ENCODE measurements around the gene ZNF140. TPM values are rescaled to one million over a fixed set of nuclear protein-coding genes. Genes with fewer than 3 reads are reported as not detected.

ZNF140 gene
- polyA plus RNA-seq (ENCODE audit: low read depth in 6 of 6): 10 to 100 TPM; 21.1 to 32.6 (median 28.3) TPM

DNA sequence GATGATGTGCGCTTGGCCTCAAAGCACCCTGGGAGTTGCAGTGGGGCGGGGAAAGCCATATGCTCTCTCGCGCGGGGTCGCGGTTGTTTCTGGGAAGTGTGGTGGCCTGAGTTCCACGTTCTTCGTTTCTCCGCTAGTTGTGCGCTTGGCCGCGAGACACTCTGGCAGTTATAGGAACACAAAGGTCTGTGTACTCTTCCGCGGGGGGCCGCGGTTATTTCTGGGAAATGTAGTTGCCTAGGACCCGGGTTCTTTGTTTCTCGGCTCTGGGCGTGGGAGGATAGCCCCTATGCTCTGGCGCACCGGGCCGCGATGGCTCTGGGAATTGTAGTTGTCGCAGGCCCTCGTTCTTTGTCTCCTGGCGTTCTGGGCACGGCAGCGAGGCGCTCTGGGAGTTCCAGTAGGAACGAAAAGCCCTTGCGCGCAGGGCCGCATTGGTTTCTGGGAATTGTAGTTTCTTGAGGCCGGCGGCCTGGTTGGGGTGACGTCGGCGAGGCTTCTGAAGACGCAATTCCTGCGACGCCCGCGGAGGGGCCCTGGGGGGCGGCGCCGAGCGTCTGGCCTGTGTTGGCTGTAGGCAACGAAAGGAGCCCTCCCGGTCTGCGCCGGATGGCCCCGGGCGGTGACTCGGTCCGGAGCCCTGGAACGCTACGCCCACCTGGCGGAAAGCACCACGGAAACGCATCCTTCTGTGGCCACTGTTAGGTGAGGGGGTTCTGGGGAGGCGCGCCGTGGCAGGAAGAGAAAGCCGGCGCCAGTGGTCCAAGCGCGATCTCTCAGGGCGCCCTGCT, at the start of gene ZNF140:
ZNF140 (plus strand) TSS at position 556 of the 791 bp plus-strand sequence. CDS start 398 bp downstream, outside the sequence.
- DNase-seq (peak; percentile 97), ATAC-seq (ENCODE audit: low read depth in 2 of 2) (peak; percentile 68)
- Mint-ChIP-seq H3K4me3 (no peak within 1 kb of the TSS), H3K36me3 (peaks cover 34 to 47% of the 10 kb centered on the region in 2 donors), H3K27me3 (no peaks in the 10 kb centered on the region), H3K4me1 (peaks cover 0 to 19% (median 0%) of the 10 kb centered on the region in 3 donors), H3K27ac (no peak within 1 kb of the TSS), H3K9me3 (peaks cover 18 to 68% (median 57%) of the 10 kb centered on the region in 7 donors)

GRCh38 chr12:133037207-133038005, 43.3 kb upstream of the ZNF140 start, which contains the start of gene ZNF84:
TSS of gene ZNF84 (plus strand) at chr12:133037509. CDS start at chr12:133041468, 3,959 bp downstream.
- peak within 1 kb of the TSS; percentile 94 to 99 (median 98) for H3K27ac Mint-ChIP-seq
- H3K9me3 Mint-ChIP-seq: peaks cover 16 to 76% (median 64%) of the 10 kb centered on the region in 7 donors
- peaks cover 7 to 22% (median 13%) of the 10 kb centered on the region in 3 donors for H3K4me1 Mint-ChIP-seq
- ATAC-seq (ENCODE audit: low read depth in 2 of 2): peak; percentile 88 to 90
- H3K36me3 Mint-ChIP-seq: peaks cover 14 to 50% of the 10 kb centered on the region in 2 donors
- peak; percentile 98 for DNase-seq
- peak within 1 kb of the TSS; percentile 82 to 97 (median 94) for H3K4me3 Mint-ChIP-seq
- peaks cover 5 to 14% (median 8%) of the 10 kb centered on the region in 3 donors for H3K27me3 Mint-ChIP-seq

DNA sequence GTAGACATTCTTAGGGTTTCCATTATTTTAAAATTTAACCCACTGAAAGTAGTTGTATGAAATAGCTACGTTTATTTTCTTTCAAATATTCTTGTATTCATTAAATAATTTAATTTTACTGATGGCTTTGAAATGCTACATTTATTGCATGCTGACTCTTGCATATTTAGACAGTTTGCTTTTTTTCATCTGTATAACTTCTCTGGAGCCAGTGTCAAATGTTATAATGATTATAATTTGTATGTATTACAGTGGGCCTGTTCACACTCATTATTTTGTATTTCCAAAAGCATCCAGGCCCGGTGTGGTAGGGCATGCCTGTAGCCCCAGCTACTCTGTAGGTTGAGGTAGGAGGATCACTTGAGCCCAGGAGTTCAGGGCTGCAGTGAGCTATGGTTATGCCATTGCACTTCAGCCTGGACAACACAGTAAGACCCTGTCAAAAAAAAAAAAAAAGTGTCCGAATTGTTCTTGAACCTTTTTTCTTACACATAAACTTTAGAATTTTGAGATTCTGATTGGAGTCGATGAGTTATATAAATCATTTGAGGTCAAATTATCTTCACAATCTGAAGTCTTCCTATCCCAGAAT, 42.5 kb upstream of the ZNF140 start:
- no peak for ATAC-seq (ENCODE audit: low read depth in 2 of 2)
- Mint-ChIP-seq H3K36me3 (peaks cover 21 to 58% of the 10 kb centered on the region in 2 donors), H3K4me3 (peak overlapping the region; percentile 82 to 97 (median 94)), H3K27me3 (peaks cover 5 to 14% (median 8%) of the 10 kb centered on the region in 3 donors), H3K27ac (peak overlapping the region; percentile 71 to 99 (median 98)), H3K9me3 (peaks cover 16 to 81% (median 69%) of the 10 kb centered on the region in 7 donors), H3K4me1 (peaks cover 7 to 22% (median 13%) of the 10 kb centered on the region in 3 donors)
- DNase-seq: no peak

GRCh38 chr12:133046698-133047097, 34.0 kb upstream of the ZNF140 start:
- DNase-seq: no peak
- H3K4me1 Mint-ChIP-seq: no peaks in the 10 kb centered on the region
- no peak overlapping the region for H3K4me3 Mint-ChIP-seq
- H3K27ac Mint-ChIP-seq: no peak overlapping the region
- ATAC-seq (ENCODE audit: low read depth in 2 of 2): no peak
- H3K27me3 Mint-ChIP-seq: no peaks in the 10 kb centered on the region
- peaks cover 12 to 96% (median 92%) of the 10 kb centered on the region in 7 donors for H3K9me3 Mint-ChIP-seq
- H3K36me3 Mint-ChIP-seq: peaks cover 75 to 79% of the 10 kb centered on the region in 2 donors

- Mint-ChIP-seq H3K27ac (peak overlapping the region in 4 of 6 donors; percentile 27 to 80 (median 55)), H3K36me3 (peaks cover 44% of the 10 kb centered on the region in 2 donors), H3K27me3 (no peaks in the 10 kb centered on the region), H3K4me1 (no peaks in the 10 kb centered on the region), H3K4me3 (peak overlapping the region in 1 of 8 donors; percentile 15), H3K9me3 (peaks cover 21 to 80% (median 75%) of the 10 kb centered on the region in 7 donors)
- no peak for DNase-seq
- ATAC-seq (ENCODE audit: low read depth in 2 of 2): no peak
Measured at GRCh38 chr12:133057446-133057845, 23.3 kb upstream of the ZNF140 start.

DNA sequence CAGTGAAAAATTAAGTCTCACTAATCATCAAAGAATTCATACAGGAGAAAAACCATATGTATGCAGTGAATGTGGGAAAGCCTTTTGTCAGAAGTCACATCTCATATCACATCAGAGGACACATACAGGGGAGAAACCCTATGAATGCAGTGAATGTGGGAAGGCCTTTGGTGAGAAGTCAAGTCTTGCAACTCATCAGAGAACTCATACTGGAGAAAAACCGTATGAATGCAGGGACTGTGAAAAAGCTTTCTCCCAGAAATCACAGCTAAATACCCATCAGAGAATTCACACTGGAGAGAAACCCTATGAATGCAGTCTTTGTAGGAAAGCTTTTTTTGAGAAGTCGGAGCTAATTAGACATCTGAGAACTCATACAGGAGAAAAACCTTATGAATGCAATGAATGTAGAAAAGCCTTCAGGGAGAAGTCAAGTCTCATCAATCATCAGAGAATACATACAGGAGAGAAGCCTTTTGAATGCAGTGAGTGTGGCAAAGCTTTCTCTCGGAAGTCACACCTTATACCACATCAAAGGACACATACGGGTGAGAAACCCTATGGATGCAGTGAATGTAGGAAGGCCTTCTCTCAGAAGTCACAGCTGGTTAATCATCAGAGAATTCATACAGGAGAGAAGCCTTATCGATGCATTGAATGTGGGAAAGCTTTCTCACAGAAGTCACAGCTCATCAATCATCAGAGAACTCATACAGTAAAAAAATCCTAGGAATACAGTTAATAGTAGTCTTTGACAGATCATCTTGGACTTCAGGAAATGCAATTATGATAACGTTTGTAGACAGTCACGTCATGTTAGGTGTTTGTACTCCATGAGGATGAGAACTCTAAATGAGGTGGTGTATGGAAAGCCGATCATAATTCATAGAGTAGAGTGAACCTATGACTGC, 22.3 kb upstream of the ZNF140 start:
- no peak for ATAC-seq (ENCODE audit: low read depth in 2 of 2)
- no peak overlapping the region for H3K4me3 Mint-ChIP-seq
- H3K4me1 Mint-ChIP-seq: no peaks in the 10 kb centered on the region
- peaks cover 41 to 44% of the 10 kb centered on the region in 2 donors for H3K36me3 Mint-ChIP-seq
- H3K9me3 Mint-ChIP-seq: peaks cover 23 to 81% (median 75%) of the 10 kb centered on the region in 7 donors
- peak overlapping the region in 2 of 6 donors; percentile 41 to 53 for H3K27ac Mint-ChIP-seq
- DNase-seq: no peak
- H3K27me3 Mint-ChIP-seq: no peaks in the 10 kb centered on the region

GRCh38 chr12:133061954-133062353, 18.8 kb upstream of the ZNF140 start:
- Mint-ChIP-seq H3K36me3 (peaks cover 28 to 34% of the 10 kb centered on the region in 2 donors), H3K4me3 (no peak overlapping the region), H3K9me3 (peaks cover 20 to 89% (median 81%) of the 10 kb centered on the region in 7 donors), H3K27me3 (no peaks in the 10 kb centered on the region), H3K4me1 (no peaks in the 10 kb centered on the region), H3K27ac (no peak overlapping the region)
- DNase-seq (no peak), ATAC-seq (ENCODE audit: low read depth in 2 of 2) (no peak)

- Mint-ChIP-seq H3K4me1 (no peaks in the 10 kb centered on the region), H3K9me3 (peaks cover 12 to 87% (median 77%) of the 10 kb centered on the region in 7 donors), H3K4me3 (no peak overlapping the region), H3K27ac (no peak overlapping the region), H3K36me3 (peaks cover 13 to 18% of the 10 kb centered on the region in 2 donors), H3K27me3 (no peaks in the 10 kb centered on the region)
- no peak for ATAC-seq (ENCODE audit: low read depth in 2 of 2)
- DNase-seq: no peak
Measured at GRCh38 chr12:133063556-133063955, 17.2 kb upstream of the ZNF140 start.

- Mint-ChIP-seq H3K36me3 (peaks cover 17 to 30% of the 10 kb centered on the region in 2 donors), H3K9me3 (peaks cover 16 to 76% (median 66%) of the 10 kb centered on the region in 7 donors)
Measured at GRCh38 chr12:133073836-133074235, 6.9 kb upstream of the ZNF140 start.

GRCh38 chr12:133080026-133080367, 726 bp upstream of the ZNF140 start:
- Mint-ChIP-seq H3K4me3 (no peak overlapping the region), H3K36me3 (peaks cover 28 to 42% of the 10 kb centered on the region in 2 donors), H3K9me3 (peaks cover 19 to 66% (median 57%) of the 10 kb centered on the region in 7 donors), H3K27me3 (no peaks in the 10 kb centered on the region), H3K27ac (no peak overlapping the region), H3K4me1 (peaks cover 0 to 19% (median 0%) of the 10 kb centered on the region in 3 donors)
- peak; percentile 66 to 68 for ATAC-seq (ENCODE audit: low read depth in 2 of 2)
- no peak for DNase-seq

More at GRCh38 chr12:133073836-133074235, 6.9 kb upstream of the ZNF140 start:
- Mint-ChIP-seq H3K27me3 (peaks cover 0 to 5% (median 0%) of the 10 kb centered on the region in 3 donors), H3K4me3 (no peak overlapping the region), H3K27ac (no peak overlapping the region), H3K4me1 (peaks cover 0 to under 1% (median 0%) of the 10 kb centered on the region in 3 donors)
- DNase-seq (no peak), ATAC-seq (ENCODE audit: low read depth in 2 of 2) (no peak)

GRCh38 chr12:133081159-133081780, 547 bp downstream of the ZNF140 start:
- no peak overlapping the region for H3K4me3 Mint-ChIP-seq
- peaks cover 18 to 70% (median 58%) of the 10 kb centered on the region in 7 donors for H3K9me3 Mint-ChIP-seq
- peaks cover 38 to 48% of the 10 kb centered on the region in 2 donors for H3K36me3 Mint-ChIP-seq
- peaks cover 0 to 19% (median 0%) of the 10 kb centered on the region in 3 donors for H3K4me1 Mint-ChIP-seq
- ATAC-seq (ENCODE audit: low read depth in 2 of 2) (no peak), DNase-seq (no peak)
- no peaks in the 10 kb centered on the region for H3K27me3 Mint-ChIP-seq
- H3K27ac Mint-ChIP-seq: no peak overlapping the region

GRCh38 chr12:133083345-133083744, 2.6 kb downstream of the ZNF140 start:
- H3K4me3 Mint-ChIP-seq: peak overlapping the region in 3 of 8 donors; percentile 24 to 80 (median 41)
- ATAC-seq (ENCODE audit: low read depth in 2 of 2) (no peak), DNase-seq (no peak)
- H3K27me3 Mint-ChIP-seq: no peaks in the 10 kb centered on the region
- H3K9me3 Mint-ChIP-seq: peaks cover 15 to 68% (median 55%) of the 10 kb centered on the region in 7 donors
- H3K36me3 Mint-ChIP-seq: peaks cover 45 to 47% of the 10 kb centered on the region in 2 donors
- H3K4me1 Mint-ChIP-seq: peaks cover 0 to 19% (median 5%) of the 10 kb centered on the region in 3 donors
- H3K27ac Mint-ChIP-seq: no peak overlapping the region

Data from naive B cell (primary cell).